ENCODE measurements around the gene ABR.

Gene ABR

DNA sequence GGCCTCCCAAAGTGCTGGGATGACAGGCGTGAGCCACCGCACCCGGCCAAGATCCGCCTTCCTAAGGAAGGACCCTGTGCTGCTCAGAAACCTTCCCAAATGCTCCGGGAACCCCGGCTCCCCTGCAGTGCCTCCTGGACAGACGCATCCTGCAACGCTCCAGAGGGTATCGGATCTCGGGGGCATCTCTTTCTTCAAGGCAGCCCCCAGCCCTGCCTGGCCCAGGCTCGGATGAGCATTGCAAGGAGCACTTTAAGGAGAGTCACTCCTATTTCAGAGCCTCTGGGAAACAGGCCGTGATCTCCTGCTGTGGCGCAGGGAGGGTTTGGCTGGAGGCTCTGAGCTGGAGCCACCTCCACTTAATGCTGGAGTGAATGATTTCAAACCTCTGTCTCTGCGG is 17.2 kb upstream of the ABR start:
- TF ChIP-seq, protein P1, sequence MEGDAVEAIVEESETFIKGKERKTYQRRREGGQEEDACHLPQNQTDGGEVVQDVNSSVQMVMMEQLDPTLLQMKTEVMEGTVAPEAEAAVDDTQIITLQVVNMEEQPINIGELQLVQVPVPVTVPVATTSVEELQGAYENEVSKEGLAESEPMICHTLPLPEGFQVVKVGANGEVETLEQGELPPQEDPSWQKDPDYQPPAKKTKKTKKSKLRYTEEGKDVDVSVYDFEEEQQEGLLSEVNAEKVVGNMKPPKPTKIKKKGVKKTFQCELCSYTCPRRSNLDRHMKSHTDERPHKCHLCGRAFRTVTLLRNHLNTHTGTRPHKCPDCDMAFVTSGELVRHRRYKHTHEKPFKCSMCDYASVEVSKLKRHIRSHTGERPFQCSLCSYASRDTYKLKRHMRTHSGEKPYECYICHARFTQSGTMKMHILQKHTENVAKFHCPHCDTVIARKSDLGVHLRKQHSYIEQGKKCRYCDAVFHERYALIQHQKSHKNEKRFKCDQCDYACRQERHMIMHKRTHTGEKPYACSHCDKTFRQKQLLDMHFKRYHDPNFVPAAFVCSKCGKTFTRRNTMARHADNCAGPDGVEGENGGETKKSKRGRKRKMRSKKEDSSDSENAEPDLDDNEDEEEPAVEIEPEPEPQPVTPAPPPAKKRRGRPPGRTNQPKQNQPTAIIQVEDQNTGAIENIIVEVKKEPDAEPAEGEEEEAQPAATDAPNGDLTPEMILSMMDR (IDR thresholded peaks at IDR 0.05; ENCODE audit: low read depth, low read length, missing control alignments): no peak
- no peak for DNase-seq (ENCODE audit: low read depth)
- H3K4me3 ChIP-seq (ENCODE audit: low read depth, low read length): no peak overlapping the region
- in situ Hi-C loops (cut with HindIII; ENCODE audit: low sequenced_read_pairs): no loop called here

DNA sequence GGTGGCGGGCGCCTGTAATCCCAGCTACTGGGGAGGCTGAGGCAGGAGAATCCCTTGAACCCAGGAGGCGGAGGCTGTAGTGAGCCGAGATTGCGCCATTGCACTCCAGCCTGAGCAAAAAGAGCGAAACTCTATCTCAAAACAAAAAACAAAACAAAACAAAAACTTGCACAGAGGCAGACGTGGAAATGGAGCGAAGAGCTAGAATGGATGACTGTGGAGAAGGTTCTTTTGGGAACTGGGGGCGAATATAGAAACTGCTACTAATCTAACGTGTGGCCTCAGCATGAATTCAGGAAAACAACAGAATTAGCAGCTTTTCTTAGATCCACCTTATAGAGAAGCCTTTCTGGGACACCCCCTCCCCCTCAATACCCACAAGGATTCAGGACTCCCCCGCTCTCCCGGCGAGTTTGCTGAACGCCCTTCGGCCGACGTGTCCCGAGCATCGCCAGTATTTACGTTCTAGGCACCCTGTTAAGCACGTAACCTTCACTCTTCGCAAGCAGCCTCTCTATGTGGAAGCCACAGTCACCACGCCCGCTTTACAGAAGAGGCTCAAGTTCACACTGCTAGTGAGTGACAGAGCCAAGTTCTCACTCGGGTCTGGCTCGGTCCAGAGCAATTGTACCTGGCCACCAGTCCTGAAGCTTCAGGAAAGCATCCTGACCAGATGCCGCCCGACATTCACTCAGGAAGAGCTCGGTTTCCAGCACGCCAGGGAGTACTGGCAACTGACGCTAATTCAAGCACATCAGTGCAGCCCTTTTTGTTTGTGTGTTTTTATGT is 13.3 kb upstream of the ABR start:
- TF ChIP-seq, protein P1 (IDR thresholded peaks at IDR 0.05; ENCODE audit: low read depth, low read length, missing control alignments): no peak
- in situ Hi-C loops (cut with HindIII; ENCODE audit: low sequenced_read_pairs): loop anchor here (5.0 kb wide), 1 partner anchor 76 kb away; no protein-coding TSS in a partner anchor
- H3K4me3 ChIP-seq (ENCODE audit: low read depth, low read length): no peak overlapping the region

DNA sequence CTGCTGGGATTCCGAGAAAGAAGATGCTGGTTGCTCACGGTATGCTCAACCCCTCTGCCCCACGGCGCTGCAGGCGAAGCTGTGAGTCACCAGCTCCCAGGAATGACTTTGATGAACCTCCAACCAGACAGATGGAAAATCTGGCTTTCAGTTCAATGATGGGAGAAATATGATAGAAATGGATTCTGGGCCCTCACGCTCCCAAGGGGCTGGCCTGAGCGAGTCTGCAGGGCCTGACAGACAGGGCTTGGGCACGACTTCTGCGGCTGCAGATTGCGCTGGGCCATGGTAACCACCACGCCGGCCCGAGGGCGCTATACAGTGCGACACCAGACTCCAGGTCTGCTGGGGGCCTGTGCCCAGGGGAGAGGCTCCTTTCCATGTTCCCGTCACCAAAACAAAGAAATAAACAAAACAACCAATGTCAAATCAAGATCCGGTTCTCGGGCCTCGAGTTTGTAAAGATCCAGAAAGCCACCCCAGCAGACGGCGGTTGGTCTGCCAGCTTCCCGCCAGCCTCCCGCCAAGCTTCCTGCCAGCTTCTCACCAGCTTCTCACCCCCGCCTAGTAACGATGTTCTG is 11.1 kb upstream of the ABR start:
- TF ChIP-seq, protein P1 (IDR thresholded peaks at IDR 0.05; ENCODE audit: low read depth, low read length, missing control alignments): no peak
- H3K4me3 ChIP-seq (ENCODE audit: low read depth, low read length): no peak overlapping the region
- no peak for DNase-seq (ENCODE audit: low read depth)
- in situ Hi-C loops (cut with HindIII; ENCODE audit: low sequenced_read_pairs): loop anchor here (5.0 kb wide), 1 partner anchor 74 kb away; no protein-coding TSS in a partner anchor

More for the DNA sequence above, 13.3 kb upstream of the ABR start:
- no peak for DNase-seq (ENCODE audit: low read depth)

DNA sequence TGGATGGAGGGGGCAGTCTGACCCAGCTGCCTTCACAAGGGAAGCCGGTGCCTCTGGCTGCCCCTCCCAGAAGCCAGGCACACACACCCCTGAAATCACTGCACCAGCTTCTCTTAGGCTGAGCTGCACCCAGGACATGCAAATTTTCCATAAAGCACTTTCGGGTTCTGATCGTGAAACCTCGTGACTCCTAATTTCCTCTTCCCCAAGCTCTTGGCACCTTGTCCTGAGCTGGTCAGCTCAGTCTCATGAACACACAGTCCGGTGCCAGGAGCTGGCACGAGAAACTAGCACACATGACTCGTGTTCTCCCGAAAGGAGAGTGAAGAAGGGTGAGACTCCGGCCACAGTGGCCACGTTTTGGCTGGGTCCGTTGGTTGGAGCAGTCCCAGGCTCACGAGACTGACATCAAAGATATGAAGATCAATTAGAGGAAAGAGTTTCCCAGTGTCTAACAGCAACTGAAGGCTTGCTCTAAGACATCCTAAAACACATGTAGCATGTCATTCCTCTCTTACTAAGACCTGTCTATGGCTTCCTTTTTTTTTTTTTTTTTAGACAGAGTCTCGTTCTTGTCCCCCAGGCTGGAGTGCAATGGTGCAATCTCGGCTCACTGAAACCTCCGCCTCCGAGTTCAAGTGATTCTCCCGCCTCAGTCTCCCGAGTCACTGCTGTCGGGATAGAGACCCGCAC is 9.2 kb upstream of the ABR start:
- DNase-seq (ENCODE audit: low read depth): peak; percentile 27
- no peak overlapping the region for H3K4me3 ChIP-seq (ENCODE audit: low read depth, low read length)
- TF ChIP-seq, protein P1 (IDR thresholded peaks at IDR 0.05; ENCODE audit: low read depth, low read length, missing control alignments): no peak
- in situ Hi-C loops (cut with HindIII; ENCODE audit: low sequenced_read_pairs): no loop called here

DNA sequence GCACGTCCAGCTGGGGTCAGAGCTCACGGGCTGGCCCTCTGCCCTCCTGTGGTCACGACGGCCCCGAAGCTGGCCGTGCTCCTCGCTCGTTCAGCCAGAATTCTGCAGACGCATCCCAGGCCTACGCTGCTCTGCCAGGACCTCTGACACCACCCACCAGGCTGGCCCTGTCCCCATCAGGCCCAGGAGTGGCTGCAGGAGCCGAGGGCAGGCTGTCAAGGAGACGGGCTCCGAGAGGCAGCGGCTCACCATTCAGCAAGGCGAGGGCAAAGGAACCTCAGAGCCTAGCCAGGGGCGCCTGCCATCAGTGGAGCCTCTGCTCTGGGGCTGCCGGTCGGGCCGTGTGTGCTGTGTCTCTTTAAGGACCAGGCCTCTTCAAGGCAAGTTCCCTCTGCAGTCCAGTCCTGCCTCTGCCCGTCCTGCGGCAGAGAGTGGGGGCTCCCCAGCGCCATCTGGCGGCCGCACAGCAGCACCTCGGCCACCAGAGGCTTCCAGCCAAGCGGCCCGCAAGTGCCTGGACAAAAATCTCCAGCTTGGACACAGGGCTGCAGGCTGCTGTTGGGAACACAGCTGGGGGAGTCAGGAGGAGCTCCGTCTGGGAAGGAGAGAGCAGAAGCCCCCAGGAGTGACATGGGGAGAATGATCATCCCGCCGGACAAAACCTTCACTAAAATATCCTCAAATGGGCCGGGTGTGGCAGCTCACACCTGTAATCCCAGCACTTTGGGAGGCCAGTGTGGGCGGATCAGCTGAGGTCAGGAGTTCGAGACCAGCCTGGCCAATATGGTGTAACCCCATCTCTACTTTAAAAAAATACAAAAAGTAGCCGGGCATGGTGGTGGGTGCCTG is 7.4 kb upstream of the ABR start:
- peak; percentile 63 for DNase-seq (ENCODE audit: low read depth)
- no peak overlapping the region for H3K4me3 ChIP-seq (ENCODE audit: low read depth, low read length)
- TF ChIP-seq, protein P1 (IDR thresholded peaks at IDR 0.05; ENCODE audit: low read depth, low read length, missing control alignments): peak; percentile 99
- in situ Hi-C loops (cut with HindIII; ENCODE audit: low sequenced_read_pairs): no loop called here
